H1 (cell line): ENCODE measurements around the gene PCBP4. TPM values are rescaled to one million over a fixed set of nuclear protein-coding genes. Genes with fewer than 3 reads are reported as not detected.

Experiments used
- BRCA1 ChIP-seq: IDR thresholded peaks from 2 replicates; pipeline ENCODE4 v1.6.1; 2012; ENCODE audit warnings: low read depth, low read length, improper control_type of control experiment
- CHD2 ChIP-seq: IDR thresholded peaks from 2 replicates; pipeline ENCODE4 v1.6.1; 2012; ENCODE audit warnings: low read length, improper control_type of control experiment
- CTCF ChIP-seq, 3 experiments: IDR thresholded peaks; 1 replicate in 2 of 3; 2 replicates in 1 of 3; pipeline versions ENCODE4 v1.5.1 to v1.6.1; 2011; ENCODE audit warnings: low read length in 3 of 3, mild to moderate bottlenecking in 3 of 3, inconsistent platforms in 2 of 3, low read depth in 1 of 3, moderate library complexity in 1 of 3; ENCODE audit not compliant: insufficient read depth in 1 of 3; ENCODE audit errors: control extremely low read depth in 1 of 3
- E2F6 ChIP-seq: IDR thresholded peaks from 2 replicates; pipeline ENCODE4 v1.6.1; 2012; ENCODE audit warnings: inconsistent platforms
- EZH2 ChIP-seq: fragments of 200-600 bp; sonication (generic); IDR thresholded peaks from 2 replicates; pipeline ENCODE4 v1.7.1; 2012; ENCODE audit warnings: low read depth, mild to moderate bottlenecking, moderate library complexity, low read length, inconsistent platforms; ENCODE audit not compliant: severe bottlenecking
- JUN ChIP-seq: IDR thresholded peaks from 2 replicates; pipeline ENCODE4 v1.6.1; 2011; ENCODE audit warnings: low read depth, mild to moderate bottlenecking, improper control_type of control experiment, low read length
- JUND ChIP-seq: IDR thresholded peaks from 2 replicates; pipeline ENCODE4 v1.6.1; 2011; ENCODE audit warnings: mild to moderate bottlenecking, improper control_type of control experiment, low read length
- MAFK ChIP-seq: IDR thresholded peaks from 2 replicates; pipeline ENCODE4 v1.6.1; 2012; ENCODE audit warnings: low read depth, mild to moderate bottlenecking, improper control_type of control experiment, low read length
- POLR2AphosphoS5 ChIP-seq: IDR thresholded peaks from 2 replicates; pipeline ENCODE4 v1.6.1; 2011; ENCODE audit warnings: low read depth, low read length
- RAD21 ChIP-seq, 2 experiments: IDR thresholded peaks in 1 of 2; conservative IDR thresholded peaks in 1 of 2; 2 replicates each; pipeline ENCODE4 v1.6.1; 2011; ENCODE audit warnings: low read depth in 2 of 2, low read length in 2 of 2, improper control_type of control experiment in 1 of 2, inconsistent platforms in 1 of 2, mild to moderate bottlenecking in 1 of 2, moderate library complexity in 1 of 2
- RNF2 ChIP-seq: fragments of 200-900, 300-1000 bp; sonication (generic); IDR thresholded peaks from 2 replicates; pipeline ENCODE4 v1.7.1; 2016; ENCODE audit warnings: borderline replicate concordance, low read depth, mild to moderate bottlenecking, antibody characterized with exemption, low read length; ENCODE audit not compliant: poor library complexity, severe bottlenecking; ENCODE audit errors: missing control alignments
- RXRA ChIP-seq: IDR thresholded peaks from 2 replicates; pipeline ENCODE4 v1.6.1; 2011; ENCODE audit warnings: low read depth, mild to moderate bottlenecking, low read length, moderate library complexity; ENCODE audit not compliant: insufficient read depth
- SAP30 ChIP-seq: fragments of 300-600 bp; sonication (generic); IDR thresholded peaks from 2 replicates; pipeline ENCODE4 v1.7.1; 2012; ENCODE audit warnings: low read length, moderate library complexity, mild to moderate bottlenecking, inconsistent platforms; ENCODE audit not compliant: insufficient read depth, insufficient replicate concordance
- SIN3A ChIP-seq, 2 experiments: IDR thresholded peaks in 1 of 2; conservative IDR thresholded peaks in 1 of 2; 2 replicates each; pipeline ENCODE4 v1.6.1; 2011 to 2012; ENCODE audit warnings: low read length in 2 of 2, improper control_type of control experiment in 1 of 2, low read depth in 1 of 2, mild to moderate bottlenecking in 1 of 2
- SRF ChIP-seq: IDR thresholded peaks from 2 replicates; pipeline ENCODE4 v1.6.1; 2011; ENCODE audit warnings: mild to moderate bottlenecking, low read depth, low read length, moderate library complexity
- SUZ12 ChIP-seq: fragments of 200-600 bp; sonication (generic); IDR thresholded peaks from 2 replicates; pipeline ENCODE4 v1.6.1; 2012; ENCODE audit warnings: mild to moderate bottlenecking, inconsistent platforms, low read length, moderate library complexity, mixed read lengths
- TCF12 ChIP-seq: IDR thresholded peaks from 2 replicates; pipeline ENCODE4 v1.6.1; 2011; ENCODE audit warnings: low read depth, mild to moderate bottlenecking, low read length
- TEAD4 ChIP-seq: IDR thresholded peaks from 2 replicates; pipeline ENCODE4 v1.6.1; 2012; ENCODE audit warnings: low read depth, low read length, inconsistent platforms, mixed read lengths
- ZNF274 ChIP-seq: IDR thresholded peaks from 2 replicates; pipeline ENCODE4 v1.7.0; 2012; ENCODE audit warnings: low read length, borderline replicate concordance; ENCODE audit errors: extremely low read depth
- polyA plus RNA-seq, 7 experiments: library from polyadenylated mRNA; depleted of rRNA in 3 of 7; stranded (reverse) in 5 of 7; unstranded in 2 of 7; fragments of >200 nt in 5 of 7; fragments of 200-250 nt in 2 of 7; gene quantifications; 1 replicate in 5 of 7; 2 replicates in 1 of 7; 4 replicates in 1 of 7; pipeline versions ENCODE4 v1.2.1 to v1.2.3, GENCODE V29; 2011 to 2013; ENCODE audit warnings: missing spikeins in 2 of 7, mixed read lengths in 2 of 7
- total RNA-seq: library from RNA; stranded (reverse); fragmentation: NEBNext Ultra II Directional; extraction: Animal tissue kit (Norgen Biotek cat#: 25700); gene quantifications from 2 replicates; pipeline ENCODE4 v1.2.1, GENCODE V29; 2021

Gene PCBP4
- total and polyA plus RNA-seq, 2 of the 8 experiments (the other 6 are each of a cell fraction or from before 2014, with no cell fraction given), result 16.4 to 34.1 TPM

- TF ChIP-seq TEAD4, result peak; percentile 66; the same call in 1 of the 2 replicates
- no peak for TF ChIP-seq JUND
- TF ChIP-seq SUZ12, result no peak; the same call in 1 of the 2 replicates
- TF ChIP-seq E2F6, result peak; percentile 83
- peak; percentile 44 to 68; a peak in 2 of 4 replicates for TF ChIP-seq SIN3A (conservative IDR thresholded peaks at IDR 0.05 in 1 of 2, IDR thresholded peaks at IDR 0.05 in 1 of 2; ENCODE audit: low read depth in 1 of 2, low read length in 2 of 2)
- TF ChIP-seq POLR2AphosphoS5, result peak; percentile 49
- TF ChIP-seq EZH2, result no peak
- no peak for TF ChIP-seq SRF
- no peak for TF ChIP-seq BRCA1
- TF ChIP-seq RXRA, result no peak
- no peak for TF ChIP-seq JUN
- TF ChIP-seq RAD21 (IDR thresholded peaks at IDR 0.05 in 1 of 2, conservative IDR thresholded peaks at IDR 0.05 in 1 of 2; ENCODE audit: low read depth in 2 of 2, low read length in 2 of 2), result no peak
- no peak for TF ChIP-seq TCF12
- TF ChIP-seq MAFK, result no peak
- TF ChIP-seq ZNF274, result no peak
- TF ChIP-seq CHD2, result no peak
- TF ChIP-seq SAP30, result no peak
- no peak for TF ChIP-seq RNF2
- no peak for TF ChIP-seq CTCF (IDR thresholded peaks at IDR 0.05; ENCODE audit: control extremely low read depth in 1 of 3, insufficient read depth in 1 of 3, low read depth in 1 of 3, low read length in 3 of 3)
Measured at GRCh38 chr3:51982838-51983577, 15.8 kb upstream of the PCBP4 start, which contains the start of gene ACY1 (continued).
